Chondrocyte (in vitro differentiated cells): Measurements from ENCODE around the gene DAB2IP. TPM values are rescaled to one million over a fixed set of nuclear protein-coding genes. Genes with fewer than 3 reads are reported as not detected.

Source experiments
- DNase-seq: peaks from one replicate; pipeline ENCODE4 v3.0.0; 2021; ENCODE audit warnings: mixed read lengths, low spot score
- H3K27ac Mint-ChIP-seq: one replicate; pipeline ENCODE4 v1.8.0; 2021; ENCODE audit warnings: mild to moderate bottlenecking, moderate library complexity, mixed read lengths; ENCODE audit not compliant: unreplicated experiment
- H3K27me3 Mint-ChIP-seq: 2 replicates; pipeline ENCODE4 v1.8.0; 2021; ENCODE audit warnings: low read depth, mixed read lengths
- H3K36me3 Mint-ChIP-seq: 2 replicates; pipeline ENCODE4 v1.8.0; 2021; ENCODE audit warnings: low read depth, mixed read lengths
- H3K4me1 Mint-ChIP-seq: 2 replicates; pipeline ENCODE4 v1.8.0; 2021; ENCODE audit warnings: low read depth, mild to moderate bottlenecking, mixed read lengths
- H3K4me3 Mint-ChIP-seq: one replicate; pipeline ENCODE4 v1.8.0; 2021; ENCODE audit warnings: mild to moderate bottlenecking, moderate library complexity, mixed read lengths; ENCODE audit not compliant: unreplicated experiment
- H3K9me3 Mint-ChIP-seq: 2 replicates; pipeline ENCODE4 v1.8.0; 2021; ENCODE audit warnings: low read depth, mixed read lengths
- total RNA-seq: library from RNA; stranded (reverse); gene quantifications from 3 replicates; pipeline ENCODE4 v1.2.1, GENCODE V29; 2021
- TF ChIP-seq, protein P1 (sequence below): fragments of 200-600 bp; sonication (generic); IDR thresholded peaks from 2 replicates; pipeline ENCODE4 v1.5.0; 2021; ENCODE audit warnings: antibody characterized with exemption, mild to moderate bottlenecking, moderate library complexity

DAB2IP gene
- total RNA-seq, 1 donor from 2014 or later = 58.5 TPM

DNA sequence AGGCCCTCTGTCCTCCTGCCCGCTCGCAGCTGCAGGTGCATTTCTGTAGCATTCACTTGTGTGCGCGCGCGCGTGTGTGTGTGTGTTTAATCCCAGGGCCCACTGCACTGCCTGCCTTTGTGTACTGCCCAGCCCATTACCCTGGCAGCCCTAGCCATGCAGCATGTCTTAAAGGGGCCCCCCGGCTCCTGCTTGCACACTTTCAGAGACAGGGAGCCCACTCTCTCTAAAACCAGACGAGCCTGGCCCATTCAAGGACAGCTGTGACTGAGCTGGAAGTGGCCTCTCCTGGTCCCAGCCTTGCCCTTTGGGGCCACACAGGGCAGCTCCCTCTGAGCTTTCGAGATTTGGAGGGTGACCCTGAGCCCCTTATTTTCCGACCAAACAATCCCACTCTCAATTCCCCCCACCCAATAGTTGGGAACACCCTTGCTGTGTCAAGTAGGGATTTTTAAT is 98.9 kb downstream of the DAB2IP start:
- no peak for DNase-seq
- TF ChIP-seq, protein P1, sequence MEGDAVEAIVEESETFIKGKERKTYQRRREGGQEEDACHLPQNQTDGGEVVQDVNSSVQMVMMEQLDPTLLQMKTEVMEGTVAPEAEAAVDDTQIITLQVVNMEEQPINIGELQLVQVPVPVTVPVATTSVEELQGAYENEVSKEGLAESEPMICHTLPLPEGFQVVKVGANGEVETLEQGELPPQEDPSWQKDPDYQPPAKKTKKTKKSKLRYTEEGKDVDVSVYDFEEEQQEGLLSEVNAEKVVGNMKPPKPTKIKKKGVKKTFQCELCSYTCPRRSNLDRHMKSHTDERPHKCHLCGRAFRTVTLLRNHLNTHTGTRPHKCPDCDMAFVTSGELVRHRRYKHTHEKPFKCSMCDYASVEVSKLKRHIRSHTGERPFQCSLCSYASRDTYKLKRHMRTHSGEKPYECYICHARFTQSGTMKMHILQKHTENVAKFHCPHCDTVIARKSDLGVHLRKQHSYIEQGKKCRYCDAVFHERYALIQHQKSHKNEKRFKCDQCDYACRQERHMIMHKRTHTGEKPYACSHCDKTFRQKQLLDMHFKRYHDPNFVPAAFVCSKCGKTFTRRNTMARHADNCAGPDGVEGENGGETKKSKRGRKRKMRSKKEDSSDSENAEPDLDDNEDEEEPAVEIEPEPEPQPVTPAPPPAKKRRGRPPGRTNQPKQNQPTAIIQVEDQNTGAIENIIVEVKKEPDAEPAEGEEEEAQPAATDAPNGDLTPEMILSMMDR = no peak
- Mint-ChIP-seq H3K27ac (peak overlapping the region; percentile 12), H3K27me3 (no peaks in the 10 kb centered on the region), H3K4me3 (no peak overlapping the region), H3K36me3 (peaks cover 1% of the 10 kb centered on the region), H3K9me3 (no peaks in the 10 kb centered on the region), H3K4me1 (peaks cover 61% of the 10 kb centered on the region)

DNA sequence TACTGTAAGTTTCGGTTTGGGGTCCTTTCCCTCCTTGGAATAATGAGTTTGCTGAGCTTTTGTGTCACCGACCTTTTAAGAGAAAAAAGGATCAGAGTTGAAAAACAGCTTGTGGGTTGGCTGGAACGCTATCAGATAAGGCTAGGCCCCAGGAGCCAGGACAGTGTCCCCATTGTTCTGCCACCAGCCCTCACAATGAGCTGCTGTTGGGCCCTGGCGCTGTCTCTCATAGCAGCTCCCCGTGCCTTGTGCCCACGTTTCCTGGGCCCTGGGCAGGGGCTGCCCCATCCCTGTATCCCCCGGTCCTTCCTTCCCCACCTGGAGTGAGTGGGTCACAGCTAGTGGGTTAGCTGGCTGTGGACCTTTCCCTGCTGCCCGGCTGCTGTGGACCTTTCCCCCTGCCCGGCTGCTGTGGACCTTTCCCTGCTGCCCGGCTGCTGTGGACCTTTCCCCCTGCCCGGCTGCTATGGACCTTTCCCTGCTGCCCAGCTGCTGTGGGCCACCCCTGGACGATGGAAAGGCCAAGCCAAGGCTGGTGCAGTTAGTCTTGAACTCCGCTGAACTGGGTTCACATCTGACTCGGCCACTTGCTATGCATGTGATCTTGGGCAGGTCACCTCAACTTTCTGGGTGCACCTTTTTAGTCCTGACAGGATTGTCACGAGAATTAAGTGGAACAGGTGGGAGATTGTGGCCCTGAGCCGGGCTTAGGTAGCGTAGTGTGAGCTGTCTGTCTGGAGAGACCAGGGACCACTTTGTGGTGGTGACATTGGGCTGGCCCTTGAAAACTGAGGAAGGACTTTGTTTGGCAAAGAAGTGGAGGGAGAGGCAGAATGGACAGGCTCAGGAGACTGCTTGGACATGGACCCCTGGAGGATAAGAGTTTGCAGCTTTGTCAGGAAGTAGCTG is 99.5 kb downstream of the DAB2IP start:
- Mint-ChIP-seq H3K27me3 (no peaks in the 10 kb centered on the region), H3K36me3 (peaks cover 1% of the 10 kb centered on the region), H3K4me3 (no peak overlapping the region), H3K4me1 (peaks cover 56% of the 10 kb centered on the region), H3K27ac (peak overlapping the region; percentile 37), H3K9me3 (no peaks in the 10 kb centered on the region)
- DNase-seq = no peak
- TF ChIP-seq, protein P1 = no peak

DNA sequence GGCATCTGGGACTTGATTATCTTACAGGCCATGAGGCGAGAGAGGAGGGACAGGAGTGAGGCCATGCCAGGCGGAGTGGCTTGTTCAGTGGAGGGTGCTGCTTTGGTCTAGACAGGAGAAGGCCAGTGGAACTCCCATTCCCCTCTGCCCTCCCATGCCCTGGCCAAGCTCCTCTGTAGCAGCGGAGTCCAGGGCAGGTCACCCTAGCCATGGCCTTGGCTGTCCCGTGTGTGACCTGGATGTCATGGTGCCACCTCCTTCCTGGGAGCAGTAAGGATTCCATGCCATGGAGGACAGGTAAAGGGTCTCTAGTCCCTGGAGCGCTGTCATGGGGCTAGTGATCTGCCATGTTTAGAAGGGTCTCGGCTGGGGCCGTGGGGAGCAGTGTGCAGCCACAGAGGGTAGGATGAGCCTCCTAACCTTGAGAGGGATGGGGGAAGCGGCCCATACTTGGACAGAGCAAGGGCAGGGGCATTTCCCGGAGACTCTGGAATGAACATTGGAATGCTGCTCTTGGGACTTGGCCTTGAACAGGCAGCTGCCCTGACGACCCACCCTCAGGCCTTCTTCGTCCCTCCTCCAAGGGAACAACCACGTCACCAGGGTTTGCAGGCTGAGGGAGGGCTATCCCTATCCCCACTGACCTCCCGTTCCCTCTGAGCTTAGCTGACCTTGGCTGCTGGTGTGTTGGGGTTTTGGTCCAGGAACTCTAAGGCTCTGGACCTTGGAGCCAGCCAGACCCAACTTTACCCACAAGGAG is 100.4 kb downstream of the DAB2IP start:
- Mint-ChIP-seq H3K4me1 (peaks cover 50% of the 10 kb centered on the region), H3K36me3 (peaks cover 1% of the 10 kb centered on the region), H3K9me3 (no peaks in the 10 kb centered on the region), H3K27me3 (no peaks in the 10 kb centered on the region), H3K27ac (peak overlapping the region; percentile 37), H3K4me3 (no peak overlapping the region)
- DNase-seq = no peak
- TF ChIP-seq, protein P1 = no peak

DNA sequence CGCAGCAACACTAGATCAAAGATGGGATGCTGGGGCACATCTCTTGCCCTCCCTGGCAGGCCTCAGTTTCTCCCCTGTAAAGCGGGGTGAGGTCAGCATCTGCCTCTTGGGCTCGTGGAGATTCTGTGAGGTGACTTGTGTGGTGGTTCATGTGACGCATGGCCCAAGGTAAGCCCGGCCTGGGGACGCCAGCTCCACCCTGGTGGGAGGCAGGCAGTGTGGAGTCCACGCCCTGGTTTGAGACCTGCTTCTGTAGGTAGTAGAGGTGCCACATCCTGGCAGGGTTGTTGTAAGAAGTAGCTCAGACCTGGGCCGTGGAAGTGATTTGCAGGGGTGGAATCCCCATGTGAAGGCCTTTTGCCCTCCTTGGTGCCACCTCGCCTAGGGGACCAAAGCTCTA is 101.5 kb downstream of the DAB2IP start:
- Mint-ChIP-seq H3K27ac (peak overlapping the region; percentile 36), H3K4me3 (no peak overlapping the region), H3K36me3 (peaks cover 1% of the 10 kb centered on the region), H3K9me3 (no peaks in the 10 kb centered on the region), H3K27me3 (no peaks in the 10 kb centered on the region), H3K4me1 (peaks cover 42% of the 10 kb centered on the region)
- TF ChIP-seq, protein P1 = no peak
- DNase-seq = no peak
